GOT3 (cell line): ENCODE data around the gene YY2.
"Not testable (repeated sequence)": the region's sequence is repeated elsewhere in the genome, so short reads cannot be mapped to it uniquely, and the experiment has no call there.

Experiments used
- DNase-seq: peaks from one replicate; lab custom pipeline; 2025; ENCODE audit warnings: mixed read lengths; lab: John Stamatoyannopoulos, UW

YY2 gene

GRCh38 chrX:21874182-21874581 lies 18.4 kb downstream of the YY2 start:
- DNase-seq = not testable (repeated sequence)

GRCh38 chrX:21875013-21875412 lies 19.2 kb downstream of the YY2 start:
- no peak for DNase-seq

- no peak for DNase-seq
Observed at GRCh38 chrX:21881881-21882574, 26.2 kb downstream of the YY2 start.

- no peak for DNase-seq
Observed at GRCh38 chrX:21883258-21883657, 27.5 kb downstream of the YY2 start.

GRCh38 chrX:21885568-21885967 lies 29.8 kb downstream of the YY2 start:
- no peak for DNase-seq

GRCh38 chrX:21905313-21905712 lies 49.5 kb downstream of the YY2 start:
- no peak for DNase-seq

- no peak for DNase-seq
Observed at GRCh38 chrX:21905953-21906352, 50.2 kb downstream of the YY2 start.

- no peak for DNase-seq
Observed at GRCh38 chrX:21907260-21907659, 51.5 kb downstream of the YY2 start.
